SK-N-SH (cell line): Measurements from ENCODE around the gene POP7. TPM values are rescaled to one million over a fixed set of nuclear protein-coding genes. Genes with fewer than 3 reads are reported as not detected.

ENCODE experiments used
- polyA plus RNA-seq, 3 experiments: library from polyadenylated mRNA; depleted of rRNA; stranded (reverse); fragments of >200 nt; gene quantifications; 2 replicates each; pipeline ENCODE4 v1.2.3, GENCODE V29; 2012

POP7 gene
- polyA plus RNA-seq, 1 of the 3 experiments (the other 2 are of a cell fraction), result 81.8 TPM

Other genes starting within 250 kb of the POP7 start
- 0.93 and 1.5 TPM in 2 replicates for gene SPACDR, start 241.9 kb upstream of the POP7 start, polyA plus RNA-seq (2012; rRNA removed)
- gene TSC22D4, start 226.9 kb upstream of the POP7 start, polyA plus RNA-seq (2012; rRNA removed), result 20.3 and 32.7 TPM in 2 replicates
- gene NYAP1, start 222.2 kb upstream of the POP7 start, polyA plus RNA-seq (2012; rRNA removed), result 3.9 and 6.0 TPM in 2 replicates
- 16.1 and 23.1 TPM in 2 replicates for gene AGFG2, start 166.9 kb upstream of the POP7 start, polyA plus RNA-seq (2012; rRNA removed)
- gene SAP25, start 132.2 kb upstream of the POP7 start, polyA plus RNA-seq (2012; rRNA removed), result 1.0 and 1.2 TPM in 2 replicates
- gene LRCH4, start 120.0 kb upstream of the POP7 start, polyA plus RNA-seq (2012; rRNA removed), result 24.2 and 29.8 TPM in 2 replicates
- gene FBXO24, start 119.8 kb upstream of the POP7 start, polyA plus RNA-seq (2012; rRNA removed), result 0.71 and 0.94 TPM in 2 replicates
- gene PCOLCE, start 103.8 kb upstream of the POP7 start, polyA plus RNA-seq (2012; rRNA removed), result 190 and 448 TPM in 2 replicates
- 30.0 and 61.7 TPM in 2 replicates for gene MOSPD3, start 93.6 kb upstream of the POP7 start, polyA plus RNA-seq (2012; rRNA removed)
- gene TFR2, start 64.6 kb upstream of the POP7 start, polyA plus RNA-seq (2012; rRNA removed), result 0.30 and 0.32 TPM in 2 replicates
- 0.67 and 0.93 TPM in 2 replicates for gene ACTL6B, start 49.7 kb upstream of the POP7 start, polyA plus RNA-seq (2012; rRNA removed)
- 276 and 398 TPM in 2 replicates for gene GNB2, start 32.4 kb upstream of the POP7 start, polyA plus RNA-seq (2012; rRNA removed)
- gene GIGYF1, start 11.9 kb upstream of the POP7 start, polyA plus RNA-seq (2012; rRNA removed), result 17.4 and 19.4 TPM in 2 replicates
- not detected in 2 replicates for gene EPO, start 14.3 kb downstream of the POP7 start, polyA plus RNA-seq (2012; rRNA removed)
- not detected in 2 replicates for gene ZAN, start 27.5 kb downstream of the POP7 start, polyA plus RNA-seq (2012; rRNA removed)
- 51.1 and 64.4 TPM in 2 replicates for gene EPHB4, start 121.4 kb downstream of the POP7 start, polyA plus RNA-seq (2012; rRNA removed)
- gene SLC12A9, start 146.6 kb downstream of the POP7 start, polyA plus RNA-seq (2012; rRNA removed), result 29.7 and 31.0 TPM in 2 replicates
- 6.4 and 6.5 TPM in 2 replicates for gene TRIP6, start 161.3 kb downstream of the POP7 start, polyA plus RNA-seq (2012; rRNA removed)
- gene SRRT, start 169.0 kb downstream of the POP7 start, polyA plus RNA-seq (2012; rRNA removed), result 76.5 and 92.7 TPM in 2 replicates
- gene UFSP1, start 183.6 kb downstream of the POP7 start, polyA plus RNA-seq (2012; rRNA removed), result 4.5 and 5.6 TPM in 2 replicates
- 1.8 and 2.1 TPM in 2 replicates for gene ACHE, start 189.8 kb downstream of the POP7 start, polyA plus RNA-seq (2012; rRNA removed)
- 0.03 and 0.11 TPM in 2 replicates for gene MUC3A, start 243.4 kb downstream of the POP7 start, polyA plus RNA-seq (2012; rRNA removed)